ENCODE measurements around the gene BEGAIN. TPM values are rescaled to one million over a fixed set of nuclear protein-coding genes. Genes with fewer than 3 reads are reported as not detected.

The BEGAIN gene
- total and polyA plus RNA-seq, 4 donors = 4.9 to 26.6 (median 13.2) TPM

GRCh38 chr14:100577321-100577985 lies 9.8 kb downstream of the BEGAIN start:
- 86% methylated on average over 23 of the region's 23 CpGs for WGBS (ENCODE audit: insufficient coverage)
- peaks cover 6% of the 10 kb centered on the region for H3K27me3 ChIP-seq (ENCODE audit: control insufficient read depth, insufficient read depth, low read length)

GRCh38 chr14:100576091-100577085 lies 10.8 kb downstream of the BEGAIN start:
- DNase-seq (ENCODE audit: low read depth in 4 of 6, low spot score in 6 of 6) = no peak
- no peaks in the 10 kb centered on the region for H3K9me3 ChIP-seq (ENCODE audit: control insufficient read depth, insufficient read depth, low read length)
- H3K36me3 ChIP-seq (ENCODE audit: control insufficient read depth, insufficient read depth, low read length) = peaks cover 9% of the 10 kb centered on the region
- H3K27me3 ChIP-seq (ENCODE audit: control insufficient read depth, insufficient read depth, low read length) = peaks cover 10% of the 10 kb centered on the region
- no peak overlapping the region for H3K27ac ChIP-seq (ENCODE audit: low read depth, low read length)
- H3K4me3 ChIP-seq (ENCODE audit: low read depth, low read length) = no peak overlapping the region
- WGBS (ENCODE audit: insufficient coverage) = 84% methylated on average over 8 of the region's 26 CpGs
- peaks cover 3% of the 10 kb centered on the region for H3K4me1 ChIP-seq (ENCODE audit: control insufficient read depth, insufficient read depth, low read length)

More at GRCh38 chr14:100577321-100577985, 9.8 kb downstream of the BEGAIN start:
- Histone ChIP-seq H3K4me3 (ENCODE audit: low read depth, low read length) (no peak overlapping the region), H3K4me1 (ENCODE audit: control insufficient read depth, insufficient read depth, low read length) (peaks cover 3% of the 10 kb centered on the region), H3K36me3 (ENCODE audit: control insufficient read depth, insufficient read depth, low read length) (peaks cover 9% of the 10 kb centered on the region), H3K9me3 (ENCODE audit: control insufficient read depth, insufficient read depth, low read length) (no peaks in the 10 kb centered on the region), H3K27ac (ENCODE audit: low read depth, low read length) (no peak overlapping the region)
- DNase-seq (ENCODE audit: low read depth in 4 of 6, low spot score in 6 of 6) = no peak

GRCh38 chr14:100575266-100575995 lies 11.8 kb downstream of the BEGAIN start:
- Histone ChIP-seq H3K4me3 (ENCODE audit: low read depth, low read length) (no peak overlapping the region), H3K9me3 (ENCODE audit: control insufficient read depth, insufficient read depth, low read length) (no peaks in the 10 kb centered on the region), H3K27ac (ENCODE audit: low read depth, low read length) (no peak overlapping the region), H3K4me1 (ENCODE audit: control insufficient read depth, insufficient read depth, low read length) (peaks cover 3% of the 10 kb centered on the region), H3K36me3 (ENCODE audit: control insufficient read depth, insufficient read depth, low read length) (peaks cover 9% of the 10 kb centered on the region), H3K27me3 (ENCODE audit: control insufficient read depth, insufficient read depth, low read length) (peaks cover 18% of the 10 kb centered on the region)
- DNase-seq (ENCODE audit: low read depth in 4 of 6, low spot score in 6 of 6) = no peak
- WGBS (ENCODE audit: insufficient coverage) = 87% methylated on average over 8 of the region's 11 CpGs

GRCh38 chr14:100574642-100575031 lies 12.6 kb downstream of the BEGAIN start:
- Histone ChIP-seq H3K4me3 (ENCODE audit: low read depth, low read length) (no peak overlapping the region), H3K9me3 (ENCODE audit: control insufficient read depth, insufficient read depth, low read length) (no peaks in the 10 kb centered on the region), H3K4me1 (ENCODE audit: control insufficient read depth, insufficient read depth, low read length) (peaks cover 8% of the 10 kb centered on the region), H3K27ac (ENCODE audit: low read depth, low read length) (no peak overlapping the region), H3K27me3 (ENCODE audit: control insufficient read depth, insufficient read depth, low read length) (peaks cover 26% of the 10 kb centered on the region), H3K36me3 (ENCODE audit: control insufficient read depth, insufficient read depth, low read length) (peaks cover 9% of the 10 kb centered on the region)
- DNase-seq (ENCODE audit: low read depth in 4 of 6, low spot score in 6 of 6) = no peak
- 53% methylated on average over 7 of the region's 7 CpGs for WGBS (ENCODE audit: insufficient coverage)

- DNase-seq (ENCODE audit: low read depth in 4 of 6, low spot score in 6 of 6) = no peak
- no peak overlapping the region for H3K4me3 ChIP-seq (ENCODE audit: low read depth, low read length)
- H3K36me3 ChIP-seq (ENCODE audit: control insufficient read depth, insufficient read depth, low read length) = peaks cover 9% of the 10 kb centered on the region
- peaks cover 33% of the 10 kb centered on the region for H3K27me3 ChIP-seq (ENCODE audit: control insufficient read depth, insufficient read depth, low read length)
- no peaks in the 10 kb centered on the region for H3K9me3 ChIP-seq (ENCODE audit: control insufficient read depth, insufficient read depth, low read length)
- H3K4me1 ChIP-seq (ENCODE audit: control insufficient read depth, insufficient read depth, low read length) = peaks cover 14% of the 10 kb centered on the region
- H3K27ac ChIP-seq (ENCODE audit: low read depth, low read length) = no peak overlapping the region
- WGBS (ENCODE audit: insufficient coverage) = 80% methylated on average over 24 of the region's 27 CpGs
Observed at GRCh38 chr14:100573757-100574641, 13.2 kb downstream of the BEGAIN start.

- H3K27ac ChIP-seq (ENCODE audit: low read depth, low read length) = no peak overlapping the region
- H3K27me3 ChIP-seq (ENCODE audit: control insufficient read depth, insufficient read depth, low read length) = peaks cover 36% of the 10 kb centered on the region
- peaks cover 9% of the 10 kb centered on the region for H3K36me3 ChIP-seq (ENCODE audit: control insufficient read depth, insufficient read depth, low read length)
- no peak overlapping the region for H3K4me3 ChIP-seq (ENCODE audit: low read depth, low read length)
- H3K4me1 ChIP-seq (ENCODE audit: control insufficient read depth, insufficient read depth, low read length) = peaks cover 15% of the 10 kb centered on the region
- WGBS (ENCODE audit: insufficient coverage) = 19% methylated on average over 14 of the region's 18 CpGs
- no peak for DNase-seq (ENCODE audit: low read depth in 4 of 6, low spot score in 6 of 6)
- H3K9me3 ChIP-seq (ENCODE audit: control insufficient read depth, insufficient read depth, low read length) = no peaks in the 10 kb centered on the region
Observed at GRCh38 chr14:100573002-100573756, 14.0 kb downstream of the BEGAIN start.

- Histone ChIP-seq H3K4me1 (ENCODE audit: control insufficient read depth, insufficient read depth, low read length) (peaks cover 15% of the 10 kb centered on the region), H3K27ac (ENCODE audit: low read depth, low read length) (no peak overlapping the region), H3K9me3 (ENCODE audit: control insufficient read depth, insufficient read depth, low read length) (no peaks in the 10 kb centered on the region), H3K36me3 (ENCODE audit: control insufficient read depth, insufficient read depth, low read length) (peaks cover 5% of the 10 kb centered on the region), H3K4me3 (ENCODE audit: low read depth, low read length) (no peak overlapping the region), H3K27me3 (ENCODE audit: control insufficient read depth, insufficient read depth, low read length) (peaks cover 38% of the 10 kb centered on the region)
- 40% methylated on average over 1 of the region's 3 CpGs for WGBS (ENCODE audit: insufficient coverage)
- DNase-seq (ENCODE audit: low read depth in 4 of 6, low spot score in 6 of 6) = no peak
Observed at GRCh38 chr14:100572543-100572942, 14.7 kb downstream of the BEGAIN start.

GRCh38 chr14:100571837-100572236 lies 15.4 kb downstream of the BEGAIN start:
- H3K27ac ChIP-seq (ENCODE audit: low read depth, low read length) = no peak overlapping the region
- 73% methylated on average over 16 of the region's 16 CpGs for WGBS (ENCODE audit: insufficient coverage)
- DNase-seq (ENCODE audit: low read depth in 4 of 6, low spot score in 6 of 6) = peak in 1 of 6 donors; percentile 27
- no peaks in the 10 kb centered on the region for H3K9me3 ChIP-seq (ENCODE audit: control insufficient read depth, insufficient read depth, low read length)
- no peak overlapping the region for H3K4me3 ChIP-seq (ENCODE audit: low read depth, low read length)
- H3K36me3 ChIP-seq (ENCODE audit: control insufficient read depth, insufficient read depth, low read length) = no peaks in the 10 kb centered on the region
- peaks cover 43% of the 10 kb centered on the region for H3K27me3 ChIP-seq (ENCODE audit: control insufficient read depth, insufficient read depth, low read length)
- peaks cover 20% of the 10 kb centered on the region for H3K4me1 ChIP-seq (ENCODE audit: control insufficient read depth, insufficient read depth, low read length)
